Panc1 (cell line): ENCODE data around the gene CRYGS. TPM values are rescaled to one million over a fixed set of nuclear protein-coding genes. Genes with fewer than 3 reads are reported as not detected.

Source experiments
- ATAC-seq: fragments of 200-7000 bp; cut with Tn5 transposase; 2 replicates; pipeline ENCODE4 v1.9.1; 2020; ENCODE audit warnings: mild to moderate bottlenecking, moderate library complexity
- BruUV-seq: library from RNA; stranded (reverse); fragments of 400-500 nt; replicated peaks from 2 replicates; lab custom pipeline; 2021; lab: Mats Ljungman, UMichigan
- CTCF ChIA-PET: fragments of 300-600 bp; sonication (Branson Sonifier 250); formaldehyde crosslinking; loops from one replicate; lab custom pipeline; 2022; ENCODE audit warnings: antibody characterized with exemption; lab: Charles Lee
- POLR2A ChIA-PET: fragments of 300-600 bp; sonication (Branson Sonifier 250); formaldehyde crosslinking; loops from one replicate; lab custom pipeline; 2022; ENCODE audit warnings: antibody characterized with exemption; lab: Charles Lee
- DNase-seq: peaks from one replicate; pipeline ENCODE4 v3.0.0-alpha.2; 2010; ENCODE audit warnings: low read depth, low spot score
- H3K27ac ChIP-seq: 2 replicates; pipeline ENCODE4 v1.5.1; 2011; ENCODE audit warnings: mild to moderate bottlenecking, low read length, inconsistent platforms
- H3K27me3 ChIP-seq: fragments of 200-500 bp; sonication (Bioruptor generic); 2 replicates; pipeline ENCODE4 v1.6.0; 2014; ENCODE audit warnings: low read length, inconsistent platforms; ENCODE audit not compliant: control insufficient read depth, insufficient read depth
- H3K36me3 ChIP-seq: fragments of 200-500 bp; sonication (Bioruptor generic); 2 replicates; pipeline ENCODE4 v1.5.1; 2014; ENCODE audit warnings: inconsistent platforms, mild to moderate bottlenecking, low read length, moderate library complexity; ENCODE audit not compliant: control insufficient read depth, insufficient read depth
- H3K4me1 ChIP-seq: 2 replicates; pipeline ENCODE4 v1.5.1; 2011; ENCODE audit warnings: inconsistent platforms, mild to moderate bottlenecking, low read length, moderate library complexity; ENCODE audit not compliant: control insufficient read depth, insufficient read depth
- H3K4me3 ChIP-seq, 2 experiments: 2 replicates each; pipeline ENCODE4 v1.5.1; 2011 to 2012; ENCODE audit warnings: low read depth in 2 of 2, low read length in 2 of 2, mild to moderate bottlenecking in 2 of 2, inconsistent platforms in 1 of 2, moderate library complexity in 1 of 2
- H3K9me3 ChIP-seq: fragments of 200-500 bp; sonication (Bioruptor generic); 2 replicates; pipeline ENCODE4 v1.5.1; 2014; ENCODE audit warnings: low read depth, mild to moderate bottlenecking, inconsistent platforms, low read length, moderate library complexity; ENCODE audit not compliant: control insufficient read depth, insufficient read depth
- CTCF ChIP-seq: fragments of 450-650 bp; IDR thresholded peaks from 2 replicates; pipeline ENCODE4 v1.5.1; 2017; ENCODE audit warnings: mild to moderate bottlenecking
- POLR2AphosphoS5 ChIP-seq: IDR thresholded peaks from 2 replicates; pipeline ENCODE4 v1.6.1; 2012; ENCODE audit warnings: mild to moderate bottlenecking, low read depth, low read length, moderate library complexity
- REST ChIP-seq, 2 experiments: IDR thresholded peaks; 2 replicates each; pipeline ENCODE4 v1.6.1; 2011 to 2012; ENCODE audit warnings: low read depth in 2 of 2, control low read depth in 1 of 2, low read length in 1 of 2, mild to moderate bottlenecking in 1 of 2, moderate library complexity in 1 of 2; ENCODE audit not compliant: insufficient read depth in 1 of 2
- SIN3A ChIP-seq: IDR thresholded peaks from 2 replicates; pipeline ENCODE4 v1.6.1; 2012; ENCODE audit warnings: low read depth, mild to moderate bottlenecking, low read length, moderate library complexity, borderline replicate concordance; ENCODE audit not compliant: insufficient read depth
- TCF7L2 ChIP-seq: IDR thresholded peaks from 2 replicates; pipeline ENCODE4 v1.6.1; 2011; ENCODE audit warnings: mild to moderate bottlenecking, low read depth, low read length, inconsistent platforms
- in situ Hi-C: cut with HindIII; loops from 2 replicates; pipeline ENCODE4 v1.10.0; 2016; ENCODE audit warnings: low sequenced_read_pairs, low pct_unique_long_range_greater_than_20kb
- intact Hi-C: fragments of 100-400 bp; cut with micrococcal nuclease; formaldehyde crosslinking; loops from one replicate; pipeline ENCODE4 v1.10.0; 2022; ENCODE audit not compliant: unreplicated experiment
- total RNA-seq: library from RNA; stranded (reverse); gene quantifications from one replicate; pipeline ENCODE4 v1.2.1, GENCODE V29; 2021; ENCODE audit not compliant: unreplicated experiment

Gene CRYGS
- total RNA-seq, 1 experiment from 2014 or later = 2.8 TPM

- in situ Hi-C loops = no loop called here
- Histone ChIP-seq H3K27ac (no peak overlapping the region), H3K27me3 (peaks cover 17% of the 10 kb centered on the region), H3K36me3 (no peaks in the 10 kb centered on the region), H3K4me1 (no peaks in the 10 kb centered on the region), H3K4me3 (no peak overlapping the region), H3K9me3 (no peaks in the 10 kb centered on the region)
- CTCF ChIA-PET = interaction anchor here (0.6 kb wide), 1 partner anchor 98 kb away, joined by 11 read pairs; no protein-coding TSS in a partner anchor
- no peak for TF ChIP-seq REST (IDR thresholded peaks at IDR 0.05; ENCODE audit: insufficient read depth in 1 of 2, low read depth in 2 of 2, low read length in 1 of 2)
- TF ChIP-seq POLR2AphosphoS5 = no peak
- no peak for TF ChIP-seq TCF7L2
- no peak for TF ChIP-seq CTCF
- no peak for TF ChIP-seq SIN3A
- DNase-seq (no peak), ATAC-seq (no peak)
- no TSS peak for BruUV-seq
- POLR2A ChIA-PET = no interaction called here
- intact Hi-C loops = no loop called here
Observed at GRCh38 chr3:186523022-186523421, 21.2 kb downstream of the CRYGS start.

- 0 out of 2 replicates have a peak, but pooled peaks have one; percentile 43 for ATAC-seq
- POLR2A ChIA-PET = no interaction called here
- intact Hi-C loops = no loop called here
Observed at GRCh38 chr3:186520957-186521842, 23.0 kb downstream of the CRYGS start.

More at GRCh38 chr3:186520957-186521842, 23.0 kb downstream of the CRYGS start:
- H3K4me3 ChIP-seq = no peak overlapping the region
- in situ Hi-C loops = no loop called here
- no peaks in the 10 kb centered on the region for H3K9me3 ChIP-seq
- BruUV-seq = no TSS peak
- CTCF ChIA-PET = no interaction called here
- H3K36me3 ChIP-seq = no peaks in the 10 kb centered on the region
- H3K4me1 ChIP-seq = no peaks in the 10 kb centered on the region
- no peak for DNase-seq
- H3K27me3 ChIP-seq = peaks cover 12% of the 10 kb centered on the region
- TF ChIP-seq CTCF (no peak), POLR2AphosphoS5 (no peak), REST (IDR thresholded peaks at IDR 0.05; ENCODE audit: insufficient read depth in 1 of 2, low read depth in 2 of 2, low read length in 1 of 2) (no peak), SIN3A (no peak), TCF7L2 (no peak)
- no peak overlapping the region for H3K27ac ChIP-seq
